Stimulated activated CD4-positive, alpha-beta T cell treated with anti-CD3 and anti-CD28 coated beads, Interleukin-4, amount 100 ng/mL, for 24 hours (primary cell): Measurements from ENCODE around the gene HSD17B3.

ENCODE experiments used
- DNase-seq: peaks from one replicate; pipeline ENCODE4 v3.0.0-alpha.2; 2020

Gene HSD17B3

GRCh38 chr9:96232539-96233241 is 69.3 kb downstream of the HSD17B3 start:
- peak; percentile 39 for DNase-seq

GRCh38 chr9:96232164-96232538 is 69.8 kb downstream of the HSD17B3 start:
- no peak for DNase-seq

DNA sequence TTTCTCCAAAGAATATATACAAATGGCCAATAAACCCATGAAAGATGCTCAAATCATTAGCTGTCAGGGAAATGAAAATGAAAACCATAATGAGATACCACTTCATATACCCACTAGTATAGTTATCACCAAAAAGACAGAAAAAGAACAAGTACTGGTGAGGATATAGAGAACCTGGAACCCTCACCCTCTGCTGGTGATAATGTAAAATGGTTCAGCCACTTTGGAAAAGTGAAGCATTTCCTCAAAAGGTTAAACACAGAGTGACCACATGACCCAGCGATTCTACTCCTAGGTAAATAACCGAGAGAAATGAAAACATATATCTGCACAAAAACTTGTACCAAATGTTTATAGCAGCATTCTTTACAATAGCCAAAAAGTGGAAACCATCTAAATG is 72.0 kb downstream of the HSD17B3 start:
- no peak for DNase-seq

GRCh38 chr9:96222132-96222531 is 79.8 kb downstream of the HSD17B3 start:
- no peak for DNase-seq

DNA sequence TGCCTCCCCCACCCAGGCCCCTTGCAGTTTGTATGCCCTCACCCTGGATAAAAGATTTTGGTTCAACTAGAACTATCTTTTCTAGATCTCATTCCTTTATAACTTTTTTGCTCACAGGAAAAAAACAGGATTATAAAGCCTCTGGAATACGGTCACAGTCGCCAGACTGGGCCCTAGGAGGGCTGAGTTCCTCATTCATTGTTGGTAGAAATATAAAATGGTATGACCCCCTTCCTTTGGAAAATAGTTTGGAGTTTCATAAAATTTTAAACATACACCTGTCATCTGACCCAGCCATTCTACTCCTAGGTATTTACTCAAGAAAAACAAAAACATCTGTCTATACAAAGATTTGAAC is 82.1 kb downstream of the HSD17B3 start:
- DNase-seq = no peak

GRCh38 chr9:96219026-96219899 is 82.7 kb downstream of the HSD17B3 start:
- DNase-seq = peak; percentile 19

DNA sequence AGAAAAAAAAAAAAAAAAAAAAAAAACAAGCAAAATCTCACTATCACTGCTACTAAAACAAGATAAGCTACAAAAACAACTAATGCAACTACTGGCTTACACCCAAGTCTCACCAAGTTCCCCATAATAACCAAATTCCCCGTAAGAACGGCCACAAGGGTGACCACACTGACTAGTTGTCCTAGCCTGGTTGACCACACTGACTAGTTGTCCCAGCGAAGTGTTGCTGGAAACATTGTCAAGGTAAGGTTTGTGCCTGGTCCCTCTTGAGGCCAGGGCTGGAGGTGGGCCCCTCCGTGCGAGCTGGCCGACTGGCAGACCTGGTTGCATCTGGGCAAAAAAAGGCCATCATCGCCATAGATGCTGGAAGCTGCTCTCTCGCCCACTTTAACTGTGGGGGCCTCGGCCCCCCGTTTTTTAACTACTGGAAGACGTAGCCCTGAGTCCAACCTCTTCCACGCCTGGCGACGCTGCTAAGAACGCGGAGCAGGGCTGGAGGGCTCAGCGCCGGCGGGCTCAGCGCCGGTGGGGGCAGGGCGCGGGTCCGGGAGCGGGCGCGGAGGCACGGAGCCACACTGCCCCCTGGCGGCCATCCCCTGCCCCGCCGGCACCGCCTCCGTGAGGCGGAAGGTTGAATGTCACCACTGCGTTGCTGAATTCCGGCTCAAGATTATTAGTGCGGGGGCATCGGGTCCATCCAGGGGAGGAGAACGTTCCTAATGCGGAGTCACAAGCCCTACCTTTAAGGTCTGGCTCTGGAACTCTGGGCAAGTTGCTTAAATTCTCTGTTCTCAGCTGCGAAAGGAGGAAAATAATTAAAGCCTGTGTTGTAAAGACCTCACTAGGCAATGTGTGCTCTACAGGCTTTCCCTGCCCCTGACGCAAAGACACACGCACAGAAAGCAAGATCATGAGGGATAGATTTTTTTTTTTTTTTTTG is 84.0 kb downstream of the HSD17B3 start:
- DNase-seq = peak; percentile 75

- no peak for DNase-seq
Measured at GRCh38 chr9:96217294-96217707, 84.7 kb downstream of the HSD17B3 start.

- DNase-seq = no peak
Measured at GRCh38 chr9:96216583-96216982, 85.4 kb downstream of the HSD17B3 start.

DNA sequence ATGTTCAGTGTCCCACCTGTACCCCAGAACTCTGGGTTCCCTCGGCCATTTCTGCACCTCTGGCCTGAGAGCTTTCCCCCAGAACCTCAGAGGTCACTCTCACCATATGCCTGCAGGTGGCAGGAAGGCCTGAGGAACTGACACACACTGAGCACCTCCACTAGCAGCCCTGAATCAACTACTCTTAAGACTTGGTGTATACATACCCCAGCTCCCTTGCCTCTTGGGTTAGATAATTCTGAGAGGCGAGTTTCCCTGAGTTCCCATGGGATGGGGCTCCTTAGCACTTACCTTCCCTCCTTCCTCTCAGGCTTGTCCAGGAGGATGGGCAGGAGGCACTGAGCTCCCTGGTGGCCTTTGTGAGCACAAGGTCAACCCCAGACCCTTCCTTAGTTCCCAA is 86.1 kb downstream of the HSD17B3 start:
- DNase-seq = no peak

- DNase-seq = no peak
Measured at GRCh38 chr9:96214635-96215034, 87.3 kb downstream of the HSD17B3 start.

- no peak for DNase-seq
Measured at GRCh38 chr9:96209407-96210271, 92.3 kb downstream of the HSD17B3 start.

DNA sequence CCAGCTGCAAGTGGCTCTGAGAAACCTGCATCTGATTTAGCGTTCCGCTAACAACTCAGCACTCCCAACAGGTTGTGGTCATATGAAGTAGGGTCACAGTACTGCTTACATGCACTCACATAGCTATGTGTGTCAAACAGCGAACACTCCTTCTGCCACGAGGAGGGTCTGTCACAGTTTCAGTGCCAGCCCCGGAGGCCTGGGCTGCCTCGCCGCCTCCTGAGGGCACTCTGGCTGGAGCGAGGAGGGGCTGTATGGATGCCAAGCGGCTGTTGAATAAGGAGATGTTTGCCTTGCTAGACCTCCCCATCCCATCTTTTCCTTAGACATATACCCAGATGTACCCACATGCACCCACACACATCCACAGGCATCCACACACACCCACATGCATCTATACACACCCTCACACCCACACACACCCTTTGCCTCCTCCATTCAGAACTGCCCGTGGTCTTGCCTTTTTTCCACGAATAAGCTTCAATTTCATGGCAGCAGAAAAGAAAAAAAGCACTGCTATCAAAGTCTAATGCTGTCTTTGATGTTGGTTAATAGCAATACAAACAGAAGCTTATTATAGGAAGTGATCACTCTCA is 95.7 kb downstream of the HSD17B3 start:
- no peak for DNase-seq

DNA sequence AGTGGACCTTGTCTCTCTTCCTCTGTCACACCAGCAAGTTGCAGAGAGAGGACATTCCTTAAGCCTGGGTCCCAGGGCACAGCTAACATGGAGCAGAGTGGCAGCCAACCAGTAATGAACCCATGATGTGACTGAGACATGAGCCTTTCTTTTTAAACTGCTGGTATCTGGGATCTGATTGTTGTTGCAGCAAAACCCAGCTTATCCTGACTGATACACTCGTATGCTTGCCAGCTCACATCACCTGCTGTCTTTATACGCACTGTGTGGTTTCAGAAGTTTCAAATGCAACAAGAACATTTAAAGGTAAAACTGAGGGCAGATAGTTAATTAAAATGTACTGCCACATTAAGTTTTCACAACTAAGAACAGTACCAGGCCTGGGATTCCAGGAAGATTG is 97.1 kb downstream of the HSD17B3 start:
- DNase-seq = no peak

DNA sequence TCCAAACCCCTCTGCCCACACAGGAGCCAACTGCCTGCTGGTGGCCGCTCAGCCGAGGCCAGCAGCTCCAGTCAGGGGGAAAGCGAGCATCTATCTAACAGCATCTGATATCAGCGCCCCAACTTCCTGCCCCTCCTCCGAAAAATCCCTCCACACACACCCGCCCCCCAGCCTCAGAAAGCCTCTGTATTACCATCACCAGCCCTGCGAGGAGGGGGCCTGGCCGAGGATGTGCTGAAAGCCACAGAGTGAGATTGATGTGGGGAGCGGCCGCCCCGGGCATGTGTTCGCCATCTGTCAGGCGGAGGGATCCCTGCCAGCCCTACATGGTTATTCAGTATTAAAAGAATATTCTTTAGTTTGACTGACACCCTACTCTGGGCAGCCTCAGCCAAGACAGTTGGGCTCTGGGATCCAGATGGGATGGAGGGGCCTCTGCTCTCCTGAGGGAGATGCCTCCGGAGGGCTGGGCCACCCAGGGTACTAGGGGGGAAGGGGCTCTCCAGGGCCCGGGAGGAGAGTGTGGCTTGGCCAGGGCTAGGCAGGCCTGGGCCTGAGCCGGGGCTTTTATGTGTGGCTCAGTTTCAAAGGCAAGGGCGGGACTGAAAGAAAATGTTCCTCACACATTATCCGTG is 98.0 kb downstream of the HSD17B3 start:
- DNase-seq = no peak

- DNase-seq = no peak
Measured at GRCh38 chr9:96202971-96203780, 98.8 kb downstream of the HSD17B3 start.

DNA sequence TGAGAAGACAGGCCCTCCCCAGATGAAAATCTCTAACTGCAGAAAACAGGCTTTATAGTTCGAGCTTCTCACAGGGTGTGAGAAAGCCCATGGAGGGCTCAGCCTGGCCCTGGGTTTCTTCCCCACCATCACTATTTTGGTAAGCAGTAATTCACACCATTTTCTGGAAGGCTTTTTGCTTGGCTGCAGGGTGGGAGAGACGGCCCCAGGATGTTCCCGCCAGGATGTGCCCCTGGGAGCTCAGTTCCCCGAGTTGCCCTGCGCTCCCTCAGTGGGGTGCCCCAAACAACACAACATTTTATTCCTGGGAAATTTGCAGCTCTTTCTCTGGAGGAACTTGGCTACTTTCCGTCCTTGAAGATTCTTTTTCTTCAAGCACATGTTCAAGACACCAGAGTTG is 100.8 kb downstream of the HSD17B3 start:
- DNase-seq = no peak

- no peak for DNase-seq
Measured at GRCh38 chr9:96199006-96199405, 103.0 kb downstream of the HSD17B3 start.

- no peak for DNase-seq
Measured at GRCh38 chr9:96195541-96195940, 106.4 kb downstream of the HSD17B3 start.

DNA sequence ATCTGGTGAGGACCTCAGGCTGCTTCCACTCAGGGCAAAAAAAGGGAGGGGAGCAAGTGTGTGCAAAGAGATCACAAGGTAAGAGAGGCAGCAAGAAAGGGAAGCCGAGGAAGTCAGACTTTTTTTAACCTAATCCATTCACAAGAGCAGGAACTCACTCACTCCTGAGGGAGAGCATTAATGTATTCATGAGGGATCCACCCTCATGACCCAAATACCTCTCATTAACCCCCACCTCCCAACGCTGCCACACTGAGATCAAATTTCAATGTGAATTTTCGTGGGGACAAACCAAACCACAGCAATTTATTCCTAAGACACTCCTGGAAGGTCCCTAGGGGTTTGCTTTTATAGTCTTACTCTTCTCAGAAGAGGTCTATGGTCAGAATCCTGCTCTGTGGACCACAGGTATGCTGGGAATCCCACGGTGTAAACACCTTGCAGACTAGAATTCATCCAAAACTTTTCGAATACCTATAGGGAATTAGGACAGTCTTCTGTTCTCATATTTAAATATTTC is 108.7 kb downstream of the HSD17B3 start:
- no peak for DNase-seq
